T-helper 17 cell (primary cell): Measurements from ENCODE around the gene RAB31. TPM values are rescaled to one million over a fixed set of nuclear protein-coding genes. Genes with fewer than 3 reads are reported as not detected.

ENCODE experiments used
- ATAC-seq: fragments of 150-1000 bp; cut with Tn5 transposase; 2 replicates; pipeline ENCODE4 v1.10.0; 2021; ENCODE audit warnings: mild to moderate bottlenecking, moderate library complexity
- DNase-seq, 3 donors: peaks; one replicate each; pipeline versions ENCODE4 v3.0.0 to v3.0.0-alpha.2; 2020 to 2021
- H3K9me3 ChIP-seq: one replicate; pipeline ENCODE4 v1.7.0; 2013; ENCODE audit warnings: low read length, mild to moderate bottlenecking; ENCODE audit not compliant: control insufficient read depth, poor library complexity, severe bottlenecking
- H3K27ac Mint-ChIP-seq: one replicate; pipeline ENCODE4 v1.8.0; 2022; ENCODE audit warnings: mild to moderate bottlenecking, moderate library complexity, mixed read lengths
- H3K27me3 Mint-ChIP-seq: one replicate; pipeline ENCODE4 v1.8.0; 2022; ENCODE audit warnings: mixed read lengths
- H3K36me3 Mint-ChIP-seq: one replicate; pipeline ENCODE4 v1.8.0; 2022; ENCODE audit warnings: low read depth, mixed read lengths
- H3K4me1 Mint-ChIP-seq: one replicate; pipeline ENCODE4 v1.8.0; 2022; ENCODE audit warnings: mild to moderate bottlenecking, mixed read lengths
- H3K4me3 Mint-ChIP-seq: one replicate; pipeline ENCODE4 v1.8.0; 2022; ENCODE audit warnings: mild to moderate bottlenecking, moderate library complexity, mixed read lengths
- total RNA-seq, 4 donors: library from RNA in 2 of 4; stranded (reverse) in 2 of 4; gene quantifications; one replicate each; pipeline ENCODE4 v1.2.3 and lab custom pipeline; 2022 to 2026

The RAB31 gene
- total RNA-seq, 2 donors from 2014 or later = 2.9 to 15.6 TPM

DNA sequence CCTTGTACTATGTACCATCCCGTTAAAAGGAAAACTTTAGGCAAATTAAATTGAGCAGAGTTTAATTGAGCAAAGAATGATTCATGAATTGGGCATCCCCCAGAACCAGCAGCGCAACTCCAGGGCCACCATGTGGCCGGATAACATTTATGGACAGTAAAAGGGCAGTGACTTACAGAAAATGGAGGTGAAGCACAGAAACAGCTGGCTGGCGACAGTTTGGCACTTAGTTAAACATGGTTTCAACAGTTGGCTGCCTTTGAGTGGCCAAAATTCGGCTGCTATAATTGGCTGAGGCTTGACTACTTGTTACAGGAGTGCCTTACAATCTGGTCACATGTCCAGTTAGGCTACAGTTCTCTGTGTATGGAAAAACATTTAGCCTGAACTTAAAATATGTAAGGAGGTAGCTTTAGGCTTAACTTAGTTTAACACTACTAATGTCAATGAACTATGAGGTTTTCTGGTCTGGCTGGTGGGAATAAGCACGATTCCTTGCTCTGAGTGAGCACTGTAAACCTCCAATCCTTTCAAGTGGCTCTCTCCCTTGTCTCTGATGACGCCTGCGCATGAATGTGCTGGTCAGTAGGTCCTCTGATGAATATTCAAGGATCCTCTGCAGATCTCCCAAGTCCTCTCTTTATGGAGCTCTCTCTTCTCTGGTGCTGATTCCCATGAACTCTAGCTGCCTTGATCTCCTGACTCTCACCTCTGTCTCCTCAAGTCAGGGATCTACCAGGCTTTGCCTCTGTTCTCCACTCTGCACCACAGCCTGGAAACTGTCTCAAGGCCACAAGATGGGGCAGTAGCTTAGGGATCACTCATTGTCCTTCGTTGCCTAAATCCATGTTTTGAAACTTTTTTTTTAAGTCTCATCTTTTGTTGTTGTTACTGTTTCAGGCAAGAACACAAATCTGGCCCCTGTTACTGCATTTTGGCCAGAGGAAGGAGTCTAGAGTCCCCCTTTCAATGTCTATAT is 24.4 kb upstream of the RAB31 start:
- Mint-ChIP-seq H3K36me3 (no peaks in the 10 kb centered on the region), H3K4me3 (no peak overlapping the region), H3K27me3 (peaks cover 21% of the 10 kb centered on the region), H3K27ac (no peak overlapping the region), H3K4me1 (peaks cover 2% of the 10 kb centered on the region)
- ATAC-seq (no peak), DNase-seq (no peak)
- H3K9me3 ChIP-seq = no peaks in the 10 kb centered on the region

DNA sequence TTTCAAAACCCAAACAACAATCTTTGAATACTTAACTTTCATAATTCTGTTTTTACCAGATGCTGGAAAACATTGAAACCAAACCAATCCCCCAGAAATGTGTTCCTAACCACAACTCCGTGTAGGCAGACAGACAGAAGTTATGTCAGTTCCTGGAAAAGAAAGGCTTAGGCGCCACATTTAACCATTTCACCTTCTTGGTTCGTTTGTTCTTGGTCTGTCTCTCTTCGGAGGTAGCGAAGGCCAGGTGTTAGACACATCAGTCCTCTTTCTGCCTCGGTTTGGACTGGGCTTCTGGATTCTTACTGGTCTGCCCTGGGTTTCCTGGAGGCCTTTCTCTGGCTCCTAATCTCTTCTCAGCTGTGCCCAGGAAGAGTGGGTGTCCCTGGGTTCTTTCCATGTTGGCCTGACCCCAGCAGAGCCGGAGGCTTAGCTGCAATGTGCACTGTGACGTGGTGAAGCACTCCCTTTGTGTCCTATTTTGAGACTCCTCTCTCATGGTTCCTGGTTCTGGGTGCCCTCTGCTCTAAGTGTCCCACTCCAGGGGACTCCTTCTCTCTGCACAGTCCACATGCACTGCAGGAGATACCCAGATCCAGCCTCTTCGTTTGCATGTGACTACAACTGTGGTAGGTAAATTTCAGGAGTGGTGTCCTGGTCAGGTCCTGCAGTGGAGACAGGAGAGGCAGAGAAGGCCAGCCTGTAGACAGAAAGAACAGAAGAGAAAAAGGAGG is 23.1 kb upstream of the RAB31 start:
- no peak overlapping the region for H3K4me3 Mint-ChIP-seq
- no peak for ATAC-seq

DNA sequence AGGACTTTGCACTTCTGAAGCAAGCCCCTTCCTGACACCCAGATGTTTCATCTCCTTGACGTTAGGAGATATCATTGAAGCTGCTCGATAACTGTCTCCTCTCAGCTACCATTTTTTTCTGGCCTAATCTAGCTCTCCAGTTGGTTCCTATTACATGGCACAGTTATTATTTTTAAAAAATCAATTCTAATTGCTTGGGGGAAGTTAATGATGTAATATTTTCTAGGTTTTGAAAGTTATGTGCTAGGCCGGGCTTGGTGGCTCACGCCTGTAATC is 22.5 kb upstream of the RAB31 start:
- H3K4me1 Mint-ChIP-seq = peaks cover 2% of the 10 kb centered on the region
- no peaks in the 10 kb centered on the region for H3K36me3 Mint-ChIP-seq
- ATAC-seq (no peak), DNase-seq (no peak)
- H3K4me3 Mint-ChIP-seq = no peak overlapping the region
- peaks cover 21% of the 10 kb centered on the region for H3K27me3 Mint-ChIP-seq
- H3K27ac Mint-ChIP-seq = no peak overlapping the region
- H3K9me3 ChIP-seq = no peaks in the 10 kb centered on the region

More for the DNA sequence above, 23.1 kb upstream of the RAB31 start:
- H3K9me3 ChIP-seq = no peaks in the 10 kb centered on the region
- no peak for DNase-seq
- Mint-ChIP-seq H3K27me3 (peaks cover 21% of the 10 kb centered on the region), H3K4me1 (peaks cover 2% of the 10 kb centered on the region), H3K36me3 (no peaks in the 10 kb centered on the region), H3K27ac (no peak overlapping the region)

GRCh38 chr18:9688036-9688741 is 19.9 kb upstream of the RAB31 start:
- H3K36me3 Mint-ChIP-seq = peaks cover under 1% of the 10 kb centered on the region
- H3K27ac Mint-ChIP-seq = no peak overlapping the region
- no peak for ATAC-seq
- no peaks in the 10 kb centered on the region for H3K9me3 ChIP-seq
- H3K27me3 Mint-ChIP-seq = peaks cover 22% of the 10 kb centered on the region
- peaks cover 2% of the 10 kb centered on the region for H3K4me1 Mint-ChIP-seq
- no peak overlapping the region for H3K4me3 Mint-ChIP-seq
- DNase-seq = no peak

DNA sequence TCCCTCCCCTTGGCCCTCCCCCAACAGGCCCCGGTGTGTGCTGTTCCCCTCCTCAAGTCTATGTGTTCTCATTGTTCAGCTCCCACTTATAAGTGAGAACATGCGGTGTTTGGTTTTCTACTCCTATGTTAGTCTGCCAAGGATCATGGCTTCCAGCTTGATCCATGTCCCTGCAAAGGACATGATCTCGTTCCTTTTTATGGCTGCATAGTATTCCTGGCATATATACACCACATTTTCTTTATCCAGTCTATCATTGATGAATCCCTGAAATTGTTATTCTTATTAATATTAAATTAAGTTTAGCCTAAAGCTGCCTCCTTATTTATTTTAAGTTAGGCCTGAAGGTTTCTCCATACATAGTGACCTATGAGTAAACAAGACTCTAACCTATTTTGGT is 18.8 kb upstream of the RAB31 start:
- Mint-ChIP-seq H3K36me3 (peaks cover 2% of the 10 kb centered on the region), H3K4me3 (no peak overlapping the region), H3K27me3 (peaks cover 21% of the 10 kb centered on the region), H3K4me1 (peaks cover 2% of the 10 kb centered on the region), H3K27ac (no peak overlapping the region)
- ATAC-seq (no peak), DNase-seq (no peak)
- no peaks in the 10 kb centered on the region for H3K9me3 ChIP-seq

- Mint-ChIP-seq H3K36me3 (peaks cover 2% of the 10 kb centered on the region), H3K27me3 (peaks cover 15% of the 10 kb centered on the region), H3K27ac (no peak overlapping the region), H3K4me3 (no peak overlapping the region), H3K4me1 (no peaks in the 10 kb centered on the region)
- no peak for ATAC-seq
- H3K9me3 ChIP-seq = no peaks in the 10 kb centered on the region
- no peak for DNase-seq
Measured at GRCh38 chr18:9690418-9691188, 17.5 kb upstream of the RAB31 start.

DNA sequence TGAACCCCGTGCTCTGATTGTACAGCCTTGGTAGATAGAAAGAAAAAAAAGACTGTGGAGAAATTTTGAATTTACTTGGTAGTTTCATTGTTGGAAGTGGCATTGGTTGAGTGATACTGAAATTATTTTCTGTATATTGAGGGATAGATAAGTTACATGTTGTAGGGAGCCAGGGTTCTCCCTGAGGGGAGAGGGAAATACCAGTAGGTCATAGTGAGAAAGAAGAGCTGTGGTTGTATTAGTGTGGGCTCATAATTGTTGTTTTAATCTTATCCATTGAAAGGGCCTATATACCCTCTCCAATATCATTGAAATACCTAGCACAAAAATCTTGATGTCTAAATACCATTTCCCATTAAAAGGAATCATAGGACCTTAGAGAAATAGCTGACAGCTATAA is 16.9 kb upstream of the RAB31 start:
- DNase-seq (no peak), ATAC-seq (no peak)
- Mint-ChIP-seq H3K27me3 (peaks cover 17% of the 10 kb centered on the region), H3K36me3 (peaks cover 2% of the 10 kb centered on the region), H3K27ac (no peak overlapping the region), H3K4me3 (no peak overlapping the region), H3K4me1 (peaks cover under 1% of the 10 kb centered on the region)
- H3K9me3 ChIP-seq = no peaks in the 10 kb centered on the region

DNA sequence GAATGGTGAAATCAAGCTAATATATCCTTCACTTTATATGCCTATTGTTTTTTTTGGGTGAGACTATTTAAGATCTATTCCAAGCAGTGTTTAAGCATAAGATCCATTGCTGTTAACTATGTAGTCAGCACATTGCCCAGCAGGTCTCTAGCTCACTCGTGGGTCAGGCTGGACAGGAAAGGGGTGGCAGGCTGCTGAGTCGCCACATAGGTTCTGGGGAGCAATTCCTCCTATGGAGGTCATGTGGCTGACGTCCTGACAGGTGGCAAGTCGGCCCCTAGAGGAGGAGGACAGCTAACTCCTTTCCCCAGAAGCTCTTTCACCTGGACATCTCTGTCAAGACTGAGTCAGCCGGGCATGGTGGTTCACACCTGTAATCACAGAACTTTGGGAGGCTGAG is 13.9 kb upstream of the RAB31 start:
- no peak for DNase-seq
- Mint-ChIP-seq H3K27me3 (peaks cover 29% of the 10 kb centered on the region), H3K36me3 (peaks cover 2% of the 10 kb centered on the region), H3K27ac (no peak overlapping the region), H3K4me3 (no peak overlapping the region), H3K4me1 (peaks cover 3% of the 10 kb centered on the region)
- no peaks in the 10 kb centered on the region for H3K9me3 ChIP-seq
- ATAC-seq = no peak

DNA sequence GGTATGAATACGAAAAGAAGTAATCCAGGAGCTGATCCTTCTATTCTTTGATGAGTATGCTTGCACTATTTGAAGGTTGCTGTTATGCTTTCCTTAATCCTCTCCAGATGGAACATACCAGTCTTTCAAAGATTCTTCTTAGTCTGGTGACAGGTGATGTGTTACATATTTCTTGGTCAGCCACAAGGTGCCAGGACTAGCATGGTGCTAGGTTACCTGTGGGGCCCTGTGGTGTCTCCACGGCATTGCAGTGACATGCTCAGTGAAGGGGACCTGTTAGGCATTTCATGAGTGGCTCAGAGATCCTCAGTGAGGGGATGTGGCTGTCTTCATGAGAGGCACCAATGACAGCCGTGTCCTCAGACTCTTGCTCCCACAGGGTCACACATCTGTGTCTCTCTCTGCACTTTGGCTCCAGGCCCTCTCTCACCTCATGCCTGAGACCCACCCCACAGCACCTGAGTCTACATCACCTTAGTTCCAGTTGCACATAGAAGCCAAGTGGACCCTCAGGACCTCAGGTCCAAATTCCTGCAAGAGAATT is 13.1 kb upstream of the RAB31 start:
- no peaks in the 10 kb centered on the region for H3K9me3 ChIP-seq
- H3K27ac Mint-ChIP-seq = no peak overlapping the region
- peaks cover 3% of the 10 kb centered on the region for H3K4me1 Mint-ChIP-seq
- DNase-seq (no peak), ATAC-seq (no peak)
- H3K36me3 Mint-ChIP-seq = peaks cover 2% of the 10 kb centered on the region
- peaks cover 29% of the 10 kb centered on the region for H3K27me3 Mint-ChIP-seq
- no peak overlapping the region for H3K4me3 Mint-ChIP-seq

DNA sequence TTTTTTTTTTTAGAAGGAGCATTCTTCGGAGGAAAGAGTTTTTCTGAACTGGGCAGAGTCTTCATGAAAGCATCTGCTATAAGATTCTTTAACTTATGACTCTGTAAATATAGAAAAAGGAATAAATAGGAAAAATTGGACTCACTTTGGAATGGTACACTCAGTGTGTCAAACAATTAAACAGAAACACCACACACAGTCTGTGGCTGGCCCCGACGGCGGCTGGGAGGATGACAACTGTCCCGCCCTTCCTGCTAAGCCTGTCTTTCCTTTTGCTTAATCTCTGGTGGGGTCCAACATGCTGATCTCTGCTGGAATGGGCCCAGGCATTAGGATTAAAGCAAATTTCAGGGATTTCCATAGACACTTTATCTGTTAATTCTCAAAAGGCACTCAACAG is 12.5 kb upstream of the RAB31 start:
- ATAC-seq = no peak
- peaks cover 2% of the 10 kb centered on the region for H3K36me3 Mint-ChIP-seq
- no peaks in the 10 kb centered on the region for H3K9me3 ChIP-seq
- H3K27ac Mint-ChIP-seq = no peak overlapping the region
- H3K27me3 Mint-ChIP-seq = peaks cover 29% of the 10 kb centered on the region
- H3K4me3 Mint-ChIP-seq = no peak overlapping the region
- H3K4me1 Mint-ChIP-seq = peaks cover 3% of the 10 kb centered on the region
- DNase-seq = no peak

- no peaks in the 10 kb centered on the region for H3K9me3 ChIP-seq
- Mint-ChIP-seq H3K4me1 (peaks cover 3% of the 10 kb centered on the region), H3K27ac (peak overlapping the region; percentile 61), H3K27me3 (peaks cover 29% of the 10 kb centered on the region), H3K36me3 (peaks cover 2% of the 10 kb centered on the region), H3K4me3 (no peak overlapping the region)
- DNase-seq (no peak), ATAC-seq (no peak)
Measured at GRCh38 chr18:9696112-9696511, 12.0 kb upstream of the RAB31 start.

- no peaks in the 10 kb centered on the region for H3K9me3 ChIP-seq
- H3K36me3 Mint-ChIP-seq = peaks cover 2% of the 10 kb centered on the region
- ATAC-seq (no peak), DNase-seq (no peak)
- H3K4me3 Mint-ChIP-seq = no peak overlapping the region
- peaks cover 29% of the 10 kb centered on the region for H3K27me3 Mint-ChIP-seq
- H3K27ac Mint-ChIP-seq = peak overlapping the region; percentile 61
- H3K4me1 Mint-ChIP-seq = peaks cover 3% of the 10 kb centered on the region
Measured at GRCh38 chr18:9696701-9697100, 11.4 kb upstream of the RAB31 start.
